H1 (cell line): ENCODE measurements around the gene RAD51B. TPM values are rescaled to one million over a fixed set of nuclear protein-coding genes. Genes with fewer than 3 reads are reported as not detected.

Source experiments
- CTCF ChIA-PET: fragments of 300-600 bp; sonication (Branson Sonifier 250); formaldehyde crosslinking; loops from one replicate; lab custom pipeline; 2021; ENCODE audit not compliant: partially characterized antibody; lab: Charles Lee
- POLR2A ChIA-PET: fragments of 300-600 bp; sonication (Branson Sonifier 250); formaldehyde crosslinking; loops from one replicate; lab custom pipeline; 2021; ENCODE audit warnings: inconsistent platforms; ENCODE audit not compliant: partially characterized antibody; lab: Charles Lee
- DNase-seq, 2 experiments: peaks; one replicate each; pipeline versions ENCODE4 v3.0.0 to v3.0.0-alpha.2; 2010 to 2022; ENCODE audit warnings: low spot score in 2 of 2, low read depth in 1 of 2, mixed read lengths in 1 of 2
- FAIRE-seq: peaks from 2 replicates; lab custom pipeline; 2011; peaks lifted over from hg19 to GRCh38; lab: Jason Lieb, UNC
- H2AFZ ChIP-seq: 2 replicates; pipeline ENCODE4 v1.8.1; 2012; ENCODE audit warnings: low read length, inconsistent platforms
- H2AK5ac ChIP-seq: 2 replicates; pipeline ENCODE4 v1.6.1; 2013; ENCODE audit warnings: low read depth, low read length
- H2BK120ac ChIP-seq: replicated peaks from 2 replicates; pipeline ENCODE3; 2013; ENCODE audit warnings: low read depth, low read length, inconsistent platforms
- H2BK12ac ChIP-seq: 2 replicates; pipeline ENCODE4 v1.6.1; 2013; ENCODE audit warnings: low read depth, low read length
- H2BK15ac ChIP-seq: 2 replicates; pipeline ENCODE4 v1.6.1; 2013; ENCODE audit warnings: low read length
- H2BK20ac ChIP-seq: 2 replicates; pipeline ENCODE4 v1.6.1; 2013; ENCODE audit warnings: low read length
- H2BK5ac ChIP-seq: 2 replicates; pipeline ENCODE4 v1.6.1; 2013; ENCODE audit warnings: low read depth, low read length
- H3K14ac ChIP-seq: 2 replicates; pipeline ENCODE4 v1.6.1; 2013; ENCODE audit warnings: inconsistent platforms; ENCODE audit not compliant: insufficient read length
- H3K18ac ChIP-seq: 2 replicates; pipeline ENCODE4 v1.6.1; 2013; ENCODE audit warnings: low read length; ENCODE audit errors: extremely low read depth
- H3K23ac ChIP-seq: 2 replicates; pipeline ENCODE4 v1.6.1; 2013; ENCODE audit warnings: inconsistent platforms; ENCODE audit not compliant: insufficient read length
- H3K23me2 ChIP-seq: 2 replicates; pipeline ENCODE4 v1.6.1; 2013; ENCODE audit warnings: low read depth, low read length
- H3K27ac ChIP-seq: 2 replicates; pipeline ENCODE4 v1.6.1; 2011; ENCODE audit warnings: low read depth, low read length, inconsistent platforms
- H3K27me3 ChIP-seq, 4 experiments: replicated peaks in 1 of 4; 1 replicate in 1 of 4; 2 replicates in 3 of 4; pipeline versions ENCODE4 v1.6.1 to v1.8.1; 2011 to 2013; ENCODE audit warnings: low read length in 3 of 4, mild to moderate bottlenecking in 3 of 4, inconsistent platforms in 2 of 4, mixed read lengths in 2 of 4, moderate library complexity in 1 of 4; ENCODE audit not compliant: control insufficient read depth in 3 of 4, insufficient read depth in 3 of 4; ENCODE audit errors: extremely low read depth in 1 of 4
- H3K36me3 ChIP-seq, 4 experiments: 2 replicates each; pipeline versions ENCODE4 v1.6.1 to v1.8.1; 2011 to 2013; ENCODE audit warnings: mild to moderate bottlenecking in 4 of 4, low read length in 3 of 4, moderate library complexity in 2 of 4, control low read depth in 1 of 4, inconsistent platforms in 1 of 4; ENCODE audit not compliant: insufficient read depth in 4 of 4, control insufficient read depth in 2 of 4
- H3K4ac ChIP-seq: replicated peaks from 2 replicates; pipeline ENCODE3; 2013; ENCODE audit warnings: low read length, low read depth, mixed read lengths, inconsistent platforms; ENCODE audit not compliant: insufficient read length
- H3K4me1 ChIP-seq, 4 experiments: replicated peaks in 1 of 4; 1 replicate in 1 of 4; 2 replicates in 3 of 4; pipeline versions ENCODE4 v1.6.1 to v1.8.1; 2011 to 2013; ENCODE audit warnings: low read length in 3 of 4, inconsistent platforms in 2 of 4, mixed read lengths in 1 of 4; ENCODE audit not compliant: insufficient read depth in 4 of 4, control insufficient read depth in 3 of 4
- H3K4me2 ChIP-seq, 2 experiments: 2 replicates each; pipeline versions ENCODE4 v1.6.1 to v1.8.1; 2011 to 2013; ENCODE audit warnings: low read depth in 2 of 2, low read length in 2 of 2, control low read depth in 1 of 2, inconsistent platforms in 1 of 2, mild to moderate bottlenecking in 1 of 2; ENCODE audit not compliant: insufficient read depth in 1 of 2
- H3K4me3 ChIP-seq, 4 experiments: fragments of 200-600, 300-600 bp in 1 of 4; sonication (generic), shearing (Covaris generic), sonication (Bioruptor Twin) in 1 of 4; 2 replicates each; pipeline versions ENCODE4 v1.5.1 to v1.8.1; 2011 to 2016; ENCODE audit warnings: low read length in 4 of 4, low read depth in 3 of 4, control low read depth in 2 of 4, inconsistent platforms in 2 of 4, mild to moderate bottlenecking in 2 of 4, mixed read lengths in 1 of 4, moderate library complexity in 1 of 4; ENCODE audit not compliant: insufficient read depth in 2 of 4; ENCODE audit errors: extremely low read depth in 1 of 4
- H3K56ac ChIP-seq: replicated peaks from 2 replicates; pipeline ENCODE3; 2013; ENCODE audit warnings: low read depth, mild to moderate bottlenecking, mixed read lengths, low read length, inconsistent platforms; ENCODE audit not compliant: insufficient read length
- H3K79me1 ChIP-seq: 2 replicates; pipeline ENCODE4 v1.6.1; 2013; ENCODE audit warnings: low read depth, low read length, control low read depth
- H3K79me2 ChIP-seq, 2 experiments: 2 replicates each; pipeline versions ENCODE4 v1.6.1 to v1.8.1; 2012 to 2013; ENCODE audit warnings: low read length in 2 of 2, mild to moderate bottlenecking in 2 of 2, inconsistent platforms in 1 of 2; ENCODE audit not compliant: insufficient read depth in 2 of 2, control insufficient read depth in 1 of 2
- H3K9ac ChIP-seq, 4 experiments: replicated peaks in 1 of 4; 1 replicate in 1 of 4; 2 replicates in 3 of 4; pipeline versions ENCODE4 v1.6.1 to v1.8.1; 2011 to 2013; ENCODE audit warnings: low read depth in 3 of 4, low read length in 3 of 4, control low read depth in 2 of 4, mild to moderate bottlenecking in 2 of 4, moderate library complexity in 2 of 4, inconsistent platforms in 1 of 4; ENCODE audit errors: extremely low read depth in 1 of 4
- H3K9me3 ChIP-seq, 2 experiments: 2 replicates each; pipeline versions ENCODE4 v1.6.1 to v1.8.1; 2012 to 2013; ENCODE audit warnings: mild to moderate bottlenecking in 2 of 2, moderate library complexity in 2 of 2, control low read depth in 1 of 2, inconsistent platforms in 1 of 2, low read depth in 1 of 2, low read length in 1 of 2, mixed read lengths in 1 of 2; ENCODE audit not compliant: insufficient read depth in 2 of 2
- H4K20me1 ChIP-seq, 2 experiments: replicated peaks in 1 of 2; 2 replicates each; pipeline versions ENCODE3 to v1.8.1; 2011 to 2013; ENCODE audit warnings: inconsistent platforms in 2 of 2, low read length in 2 of 2, mild to moderate bottlenecking in 1 of 2; ENCODE audit not compliant: insufficient read depth in 2 of 2, control insufficient read depth in 1 of 2
- H4K5ac ChIP-seq: 2 replicates; pipeline ENCODE4 v1.6.1; 2013; ENCODE audit warnings: low read length, low read depth, mixed read lengths, inconsistent platforms; ENCODE audit not compliant: insufficient read length
- H4K8ac ChIP-seq: 2 replicates; pipeline ENCODE4 v1.8.0; 2013; ENCODE audit warnings: mild to moderate bottlenecking, moderate library complexity, low read length, inconsistent platforms; ENCODE audit not compliant: insufficient read depth; ENCODE audit errors: extremely low read depth
- H4K91ac ChIP-seq: replicated peaks from 2 replicates; pipeline ENCODE3; 2013; ENCODE audit warnings: low read length, mixed read lengths, inconsistent platforms; ENCODE audit not compliant: insufficient read length
- BRCA1 ChIP-seq: IDR thresholded peaks from 2 replicates; pipeline ENCODE4 v1.6.1; 2012; ENCODE audit warnings: low read depth, low read length, improper control_type of control experiment
- KDM5A ChIP-seq: fragments of 200-600 bp; IDR thresholded peaks from 2 replicates; pipeline ENCODE4 v1.7.1; 2012; ENCODE audit warnings: mild to moderate bottlenecking, low read length, inconsistent platforms, mixed read lengths
- RBBP5 ChIP-seq: IDR thresholded peaks from 2 replicates; pipeline ENCODE4 v1.7.1; 2012; ENCODE audit warnings: low read depth, mild to moderate bottlenecking, inconsistent platforms, low read length, moderate library complexity, borderline replicate concordance
- RXRA ChIP-seq: IDR thresholded peaks from 2 replicates; pipeline ENCODE4 v1.6.1; 2011; ENCODE audit warnings: low read depth, mild to moderate bottlenecking, low read length, moderate library complexity; ENCODE audit not compliant: insufficient read depth
- TBP ChIP-seq: IDR thresholded peaks from 2 replicates; pipeline ENCODE4 v1.6.1; 2011; ENCODE audit warnings: low read depth, low read length, improper control_type of control experiment
- ZNF274 ChIP-seq: IDR thresholded peaks from 2 replicates; pipeline ENCODE4 v1.7.0; 2012; ENCODE audit warnings: low read length, borderline replicate concordance; ENCODE audit errors: extremely low read depth
- WGBS, 2 experiments: shearing (Covaris generic) in 1 of 2; methylation state at CpG; one replicate each; pipeline versions ENCODE4 v1.1.6 to v1.1.7; 2013 to 2015; ENCODE audit warnings: low lambda C conversion rate in 2 of 2, mixed read lengths in 2 of 2, inconsistent platforms in 1 of 2, low coverage in 1 of 2, missing lambda C conversion rate in 1 of 2; ENCODE audit not compliant: insufficient replicate concordance in 2 of 2, insufficient coverage in 1 of 2, insufficient read length in 1 of 2; ENCODE audit errors: extremely low coverage in 1 of 2, missing lambda C conversion rate in 1 of 2; 5-methylcytosine and 5-hydroxymethylcytosine counted together
- polyA plus RNA-seq, 7 experiments: library from polyadenylated mRNA; depleted of rRNA in 3 of 7; stranded (reverse) in 5 of 7; unstranded in 2 of 7; fragments of >200 nt in 5 of 7; fragments of 200-250 nt in 2 of 7; gene quantifications; 1 replicate in 5 of 7; 2 replicates in 1 of 7; 4 replicates in 1 of 7; pipeline versions ENCODE4 v1.2.1 to v1.2.3, GENCODE V29; 2011 to 2013; ENCODE audit warnings: missing spikeins in 2 of 7, mixed read lengths in 2 of 7
- total RNA-seq: library from RNA; stranded (reverse); fragmentation: NEBNext Ultra II Directional; extraction: Animal tissue kit (Norgen Biotek cat#: 25700); gene quantifications from 2 replicates; pipeline ENCODE4 v1.2.1, GENCODE V29; 2021

The RAD51B gene
- total and polyA plus RNA-seq, 2 of the 8 experiments (the other 6 are each of a cell fraction or from before 2014, with no cell fraction given) = 3.9 to 14.9 TPM

DNA sequence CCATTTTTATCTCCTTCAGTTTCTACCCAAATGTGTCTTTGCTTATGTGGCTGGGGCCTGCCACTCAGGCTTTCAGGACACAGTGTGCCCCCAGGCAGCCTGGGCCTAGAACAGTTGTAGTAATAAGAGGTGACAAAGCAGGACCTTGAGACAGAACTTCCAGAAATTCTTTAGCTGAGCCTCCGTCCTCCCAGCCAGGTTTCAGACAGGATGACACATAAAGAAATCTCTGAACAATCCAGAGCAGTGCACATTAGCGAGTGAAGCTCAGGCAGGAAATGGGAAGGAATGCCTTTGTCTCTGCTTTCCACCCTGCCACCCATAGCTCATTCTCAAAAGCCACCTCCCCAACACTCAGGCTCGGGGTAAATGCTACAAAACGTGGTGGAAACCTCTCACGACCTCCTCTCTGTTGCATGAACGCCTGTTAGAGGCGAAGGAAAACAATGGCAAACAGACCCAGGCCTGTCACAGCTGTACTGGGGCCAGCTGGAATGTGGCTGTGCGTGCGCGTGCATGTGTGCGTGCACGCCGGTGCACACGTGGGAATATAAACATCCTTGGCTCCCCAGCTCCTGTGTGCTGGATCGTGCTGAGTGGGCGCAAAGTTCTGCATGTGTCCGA lies 686.6 kb downstream of the RAD51B start:
- peak overlapping the region; percentile 93; the same call in 1 of the 2 replicates for H2BK12ac ChIP-seq
- 86% methylated on average over 17 of the region's 17 CpGs; no CpG with 5 or more reads in 1 of the 2 experiments for WGBS, 2 experiments
- no peak overlapping the region for H3K4ac ChIP-seq
- H3K23ac ChIP-seq = no peak overlapping the region
- H3K36me3 ChIP-seq = no peaks in the 10 kb centered on the region
- no peak overlapping the region for H3K27ac ChIP-seq
- no peaks in the 10 kb centered on the region for H3K79me1 ChIP-seq
- peaks cover 0 to 8% (median 4%) of the 10 kb centered on the region in 4 experiments; a peak in 4 of 7 replicates for H3K4me1 ChIP-seq
- H3K14ac ChIP-seq = no peak overlapping the region
- H4K91ac ChIP-seq = peak overlapping the region; percentile 75
- DNase-seq = no peak
- no peaks in the 10 kb centered on the region for H3K27me3 ChIP-seq
- CTCF ChIA-PET = interaction anchor here (0.7 to 1.5 kb wide), 4 partner anchors 11 to 668 kb away, joined by 3 to 4 read pairs (median 4); no protein-coding TSS in a partner anchor
- TF ChIP-seq ZNF274 (no peak), RBBP5 (no peak), RXRA (no peak), BRCA1 (no peak), KDM5A (no peak), TBP (no peak)
- TF ChIP-seq, all 59 proteins: peak for 0
- POLR2A ChIA-PET = interaction anchor here (0.8 to 1.1 kb wide), 3 partner anchors 14 to 34 kb away, joined by 3 to 4 read pairs (median 3); no protein-coding TSS in a partner anchor
- no peak overlapping the region for H4K5ac ChIP-seq
- H3K23me2 ChIP-seq = no peaks in the 10 kb centered on the region
- no peaks in the 10 kb centered on the region for H4K20me1 ChIP-seq
- no peak for FAIRE-seq
- no peak overlapping the region for H3K56ac ChIP-seq
- H4K8ac ChIP-seq = no peak overlapping the region
- H3K79me2 ChIP-seq = no peaks in the 10 kb centered on the region
- H3K9me3 ChIP-seq = no peaks in the 10 kb centered on the region
- no peak overlapping the region; the same call in 1 of the 2 replicates for H2BK15ac ChIP-seq
- peak overlapping the region; percentile 92; the same call in 1 of the 2 replicates for H2BK20ac ChIP-seq
- peak overlapping the region; percentile 75 for H3K18ac ChIP-seq
- H3K9ac ChIP-seq = no peak overlapping the region
- no peak overlapping the region for H3K4me2 ChIP-seq
- H2BK120ac ChIP-seq = no peak overlapping the region
- H3K4me3 ChIP-seq = no peak overlapping the region
- H2BK5ac ChIP-seq = peak overlapping the region; percentile 66; the same call in 1 of the 2 replicates
- H2AFZ ChIP-seq = no peak overlapping the region
- peak overlapping the region; percentile 46; the same call in 1 of the 2 replicates for H2AK5ac ChIP-seq
